Keratinocyte (primary cell): Measurements from ENCODE around the gene ACOXL. TPM values are rescaled to one million over a fixed set of nuclear protein-coding genes. Genes with fewer than 3 reads are reported as not detected.

Source experiments
- DNase-seq: peaks from one replicate; pipeline ENCODE4 v3.0.0-alpha.2; 2011; ENCODE audit warnings: low read depth, missing footprints, low spot score
- FAIRE-seq: peaks from 2 replicates; lab custom pipeline; 2011; peaks lifted over from hg19 to GRCh38; lab: Jason Lieb, UNC
- H2AFZ ChIP-seq: 2 replicates; pipeline ENCODE4 v1.6.0; 2012; ENCODE audit warnings: low read length, control low read depth, inconsistent platforms; ENCODE audit not compliant: control insufficient read depth
- H3K27ac ChIP-seq: 2 replicates; pipeline ENCODE4 v1.5.1; 2011; ENCODE audit warnings: low read length; ENCODE audit not compliant: control insufficient read depth, insufficient read depth
- H3K27me3 ChIP-seq: 3 replicates; pipeline ENCODE4 v1.6.0; 2011; ENCODE audit warnings: low read length; ENCODE audit not compliant: control insufficient read depth, insufficient read depth; ENCODE audit errors: extremely low read depth
- H3K36me3 ChIP-seq, 2 experiments: 2 replicates in 1 of 2; 3 replicates in 1 of 2; pipeline ENCODE4 v1.5.1; 2011; ENCODE audit warnings: low read length in 2 of 2, mild to moderate bottlenecking in 1 of 2; ENCODE audit not compliant: control insufficient read depth in 2 of 2, insufficient read depth in 2 of 2; ENCODE audit errors: extremely low read depth in 1 of 2
- H3K4me1 ChIP-seq: 3 replicates; pipeline ENCODE4 v1.5.1; 2011; ENCODE audit warnings: low read length; ENCODE audit not compliant: control insufficient read depth, insufficient read depth; ENCODE audit errors: extremely low read depth
- H3K4me2 ChIP-seq: 3 replicates; pipeline ENCODE4 v1.6.0; 2011; ENCODE audit warnings: low read depth, low read length; ENCODE audit not compliant: control insufficient read depth, insufficient read depth; ENCODE audit errors: extremely low read depth
- H3K4me3 ChIP-seq, 3 experiments: fragments of 200-600 bp in 1 of 3; sonication (generic) in 1 of 3; 2 replicates in 2 of 3; 3 replicates in 1 of 3; pipeline ENCODE4 v1.5.1; 2011 to 2016; ENCODE audit warnings: low read length in 3 of 3, mild to moderate bottlenecking in 3 of 3, control low read depth in 2 of 3, inconsistent platforms in 1 of 3, low read depth in 1 of 3, mixed read lengths in 1 of 3, mixed run types in 1 of 3, moderate library complexity in 1 of 3; ENCODE audit not compliant: control insufficient read depth in 2 of 3, insufficient read depth in 2 of 3; ENCODE audit errors: extremely low read depth in 1 of 3
- H3K79me2 ChIP-seq: 2 replicates; pipeline ENCODE4 v1.6.0; 2012; ENCODE audit warnings: low read length; ENCODE audit not compliant: control insufficient read depth, insufficient read depth
- H3K9ac ChIP-seq: 3 replicates; pipeline ENCODE4 v1.6.0; 2011; ENCODE audit warnings: low read length; ENCODE audit not compliant: control insufficient read depth, insufficient read depth; ENCODE audit errors: extremely low read depth
- H3K9me1 ChIP-seq: 3 replicates; pipeline ENCODE4 v1.6.0; 2011; ENCODE audit warnings: low read length; ENCODE audit not compliant: control insufficient read depth, insufficient read depth; ENCODE audit errors: extremely low read depth
- H3K9me3 ChIP-seq: 2 replicates; pipeline ENCODE4 v1.5.1; 2012; ENCODE audit warnings: low read depth, low read length; ENCODE audit not compliant: control insufficient read depth
- H4K20me1 ChIP-seq: 3 replicates; pipeline ENCODE4 v1.6.0; 2011; ENCODE audit warnings: low read length; ENCODE audit not compliant: control insufficient read depth, insufficient read depth; ENCODE audit errors: extremely low read depth
- EZH2 ChIP-seq: IDR thresholded peaks from one replicate; pipeline ENCODE4 v1.6.1; 2012; ENCODE audit warnings: inconsistent platforms, mild to moderate bottlenecking, low read length, moderate library complexity
- dilution Hi-C: fragments of 300-500 bp; cut with MboI; formaldehyde crosslinking; loops from one replicate; pipeline ENCODE4 v1.7.0; 2020; ENCODE audit warnings: low sequenced_read_pairs; ENCODE audit not compliant: extremely low pct_ligation_motif_present
- polyA plus RNA-seq, 5 experiments: library from polyadenylated mRNA; depleted of rRNA in 3 of 5; stranded (reverse) in 3 of 5; stranded (forward) in 1 of 5; unstranded in 1 of 5; fragments of >200 nt; gene quantifications; 1 replicate in 1 of 5; 2 replicates in 3 of 5; 3 replicates in 1 of 5; pipeline versions ENCODE4 v1.2.1 to v1.2.3, GENCODE V29; 2011 to 2012; ENCODE audit warnings: missing spikeins in 2 of 5, low read depth in 1 of 5, low replicate concordance in 1 of 5
- TF ChIP-seq, protein P1 (sequence below), 3 experiments: IDR thresholded peaks in 1 of 3; conservative IDR thresholded peaks in 1 of 3; optimal IDR thresholded peaks in 1 of 3; 2 replicates in 2 of 3; 3 replicates in 1 of 3; pipeline versions ENCODE3 to v1.5.1; 2011; ENCODE audit warnings: low read length in 3 of 3, mild to moderate bottlenecking in 3 of 3, moderate library complexity in 2 of 3, control low read depth in 1 of 3, inconsistent platforms in 1 of 3; ENCODE audit not compliant: insufficient read depth in 2 of 3; ENCODE audit errors: extremely low read depth in 1 of 3

The ACOXL gene
- polyA plus RNA-seq, 1 donor (not counting 4 experiments of a cell fraction or from before 2014, with no cell fraction given) = 0.04 TPM

DNA sequence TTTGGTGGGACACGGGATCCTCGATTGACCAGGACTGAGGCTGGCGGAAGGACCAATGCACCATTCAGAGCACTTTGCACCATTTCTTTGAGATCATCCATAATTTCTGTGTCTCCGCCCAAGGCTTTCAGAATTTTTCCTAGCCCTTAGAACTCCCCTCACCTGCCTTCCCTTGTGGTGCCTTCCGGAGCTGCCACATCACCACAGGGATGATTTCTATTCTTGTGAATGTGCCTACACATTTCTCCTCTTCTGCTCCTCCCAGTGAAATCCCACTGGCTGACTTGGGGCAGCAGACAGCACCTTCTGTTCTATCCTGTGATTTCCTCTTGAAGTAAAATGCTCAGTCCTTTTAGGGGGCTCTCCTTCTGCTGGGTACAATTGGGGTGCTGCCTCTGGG, 11.2 kb downstream of the ACOXL start:
- FAIRE-seq (no peak), DNase-seq (no peak)
- Histone ChIP-seq H3K4me2 (no peak overlapping the region), H3K4me3 (no peak overlapping the region), H3K27me3 (peaks cover 22% of the 10 kb centered on the region), H3K36me3 (no peaks in the 10 kb centered on the region), H3K9me1 (no peaks in the 10 kb centered on the region), H3K79me2 (no peaks in the 10 kb centered on the region), H3K9me3 (no peaks in the 10 kb centered on the region), H3K9ac (no peak overlapping the region), H3K27ac (no peak overlapping the region), H2AFZ (no peak overlapping the region), H4K20me1 (no peaks in the 10 kb centered on the region), H3K4me1 (peaks cover 24% of the 10 kb centered on the region)
- dilution Hi-C loops = no loop called here
- no peak for TF ChIP-seq EZH2
- TF ChIP-seq, protein P1, sequence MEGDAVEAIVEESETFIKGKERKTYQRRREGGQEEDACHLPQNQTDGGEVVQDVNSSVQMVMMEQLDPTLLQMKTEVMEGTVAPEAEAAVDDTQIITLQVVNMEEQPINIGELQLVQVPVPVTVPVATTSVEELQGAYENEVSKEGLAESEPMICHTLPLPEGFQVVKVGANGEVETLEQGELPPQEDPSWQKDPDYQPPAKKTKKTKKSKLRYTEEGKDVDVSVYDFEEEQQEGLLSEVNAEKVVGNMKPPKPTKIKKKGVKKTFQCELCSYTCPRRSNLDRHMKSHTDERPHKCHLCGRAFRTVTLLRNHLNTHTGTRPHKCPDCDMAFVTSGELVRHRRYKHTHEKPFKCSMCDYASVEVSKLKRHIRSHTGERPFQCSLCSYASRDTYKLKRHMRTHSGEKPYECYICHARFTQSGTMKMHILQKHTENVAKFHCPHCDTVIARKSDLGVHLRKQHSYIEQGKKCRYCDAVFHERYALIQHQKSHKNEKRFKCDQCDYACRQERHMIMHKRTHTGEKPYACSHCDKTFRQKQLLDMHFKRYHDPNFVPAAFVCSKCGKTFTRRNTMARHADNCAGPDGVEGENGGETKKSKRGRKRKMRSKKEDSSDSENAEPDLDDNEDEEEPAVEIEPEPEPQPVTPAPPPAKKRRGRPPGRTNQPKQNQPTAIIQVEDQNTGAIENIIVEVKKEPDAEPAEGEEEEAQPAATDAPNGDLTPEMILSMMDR (optimal IDR thresholded peaks at IDR 0.05 in 1 of 3, IDR thresholded peaks at IDR 0.05 in 1 of 3, conservative IDR thresholded peaks at IDR 0.05 in 1 of 3; ENCODE audit: extremely low read depth in 1 of 3, insufficient read depth in 2 of 3, low read length in 3 of 3) = no peak

DNA sequence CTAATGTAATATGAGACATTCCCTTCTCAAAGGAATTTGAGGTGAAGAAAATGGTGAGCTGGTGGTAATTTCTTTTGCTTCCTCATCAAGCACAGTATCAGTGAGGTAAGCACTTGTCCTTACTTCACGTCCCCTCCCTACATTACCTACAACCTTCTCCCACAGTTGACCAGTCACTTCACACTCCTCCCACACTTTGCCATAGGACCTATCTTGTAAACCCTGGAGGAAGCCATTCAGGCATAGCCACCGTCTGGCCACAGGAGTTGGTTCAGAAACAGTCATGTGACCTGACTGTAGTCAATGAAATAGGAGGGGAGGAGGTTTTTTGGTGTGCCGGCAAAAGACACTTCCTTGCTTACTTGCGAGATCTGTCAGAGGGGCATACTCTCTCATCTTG, 12.1 kb downstream of the ACOXL start:
- H3K9me1 ChIP-seq = no peaks in the 10 kb centered on the region
- no peaks in the 10 kb centered on the region for H4K20me1 ChIP-seq
- H3K27ac ChIP-seq = no peak overlapping the region
- H3K9me3 ChIP-seq = no peaks in the 10 kb centered on the region
- H3K4me3 ChIP-seq = no peak overlapping the region
- H3K79me2 ChIP-seq = no peaks in the 10 kb centered on the region
- H3K4me2 ChIP-seq = no peak overlapping the region
- H3K9ac ChIP-seq = no peak overlapping the region
- H3K4me1 ChIP-seq = peaks cover 26% of the 10 kb centered on the region
- FAIRE-seq = no peak
- dilution Hi-C loops = no loop called here
- no peaks in the 10 kb centered on the region for H3K36me3 ChIP-seq
- peaks cover 29% of the 10 kb centered on the region for H3K27me3 ChIP-seq
- no peak for DNase-seq
- no peak overlapping the region for H2AFZ ChIP-seq
- TF ChIP-seq EZH2 = no peak
- TF ChIP-seq, protein P1 (optimal IDR thresholded peaks at IDR 0.05 in 1 of 3, IDR thresholded peaks at IDR 0.05 in 1 of 3, conservative IDR thresholded peaks at IDR 0.05 in 1 of 3; ENCODE audit: extremely low read depth in 1 of 3, insufficient read depth in 2 of 3, low read length in 3 of 3) = no peak
